G401 (cell line): ENCODE data around the gene RPL41. TPM values are rescaled to one million over a fixed set of nuclear protein-coding genes. Genes with fewer than 3 reads are reported as not detected.
"Not testable (repeated sequence)": the region's sequence is repeated elsewhere in the genome, so short reads cannot be mapped to it uniquely, and the experiment has no call there.

ENCODE experiments used
- DNase-seq: peaks from one replicate; pipeline ENCODE4 v3.0.0-alpha.2; 2015; ENCODE audit warnings: low spot score
- in situ Hi-C: cut with HindIII; loops from 2 replicates; pipeline ENCODE4 v1.10.0; 2016; ENCODE audit warnings: low sequenced_read_pairs, mixed read lengths
- total RNA-seq: library from RNA; depleted of rRNA; stranded (reverse); fragments of >200 nt; shearing (Covaris generic); gene quantifications from 2 replicates; pipeline ENCODE4 v1.2.3, GENCODE V29; 2014

Gene RPL41
- total RNA-seq, 1 experiment from 2014 or later, result 3,225 TPM

- in situ Hi-C loops, result no loop called here
- DNase-seq, result peak; percentile 56
These were observed 35.3 kb downstream of the RPL41 start for GRCh38 chr12:56151672-56152131.

GRCh38 chr12:56152132-56152755 is 35.8 kb downstream of the RPL41 start, which contains the start of gene MYL6B:
Gene MYL6B (plus strand): TSS chr12:56152587. CDS start chr12:56153919, 1,332 bp downstream.
- in situ Hi-C loops, result no loop called here
- peak; percentile 91 for DNase-seq

- in situ Hi-C loops, result no loop called here
- no peak for DNase-seq
These were observed 36.6 kb downstream of the RPL41 start for GRCh38 chr12:56152756-56153677.

DNA sequence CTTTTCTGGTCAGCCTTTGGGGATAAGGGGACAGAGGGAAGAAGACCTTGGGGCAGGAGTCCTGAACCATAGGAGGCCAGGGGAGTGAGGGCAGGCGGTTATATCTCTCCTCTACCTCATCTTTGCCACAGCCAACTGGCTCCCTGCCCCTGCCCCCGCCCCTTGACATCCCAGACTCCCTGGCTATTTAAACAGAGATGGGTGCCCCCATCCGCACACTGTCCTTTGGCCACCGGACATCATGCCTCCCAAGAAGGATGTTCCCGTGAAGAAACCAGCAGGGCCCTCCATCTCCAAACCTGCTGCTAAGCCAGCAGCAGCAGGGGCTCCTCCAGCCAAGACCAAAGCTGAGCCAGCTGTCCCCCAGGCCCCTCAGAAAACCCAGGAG is 37.2 kb downstream of the RPL41 start:
- in situ Hi-C loops, result no loop called here
- no peak for DNase-seq

GRCh38 chr12:56154246-56154771 is 37.9 kb downstream of the RPL41 start:
- in situ Hi-C loops, result no loop called here
- DNase-seq, result no peak

- in situ Hi-C loops, result no loop called here
- DNase-seq, result no peak
These were observed 38.4 kb downstream of the RPL41 start for GRCh38 chr12:56154818-56155217.

GRCh38 chr12:56155256-56155845 is 38.9 kb downstream of the RPL41 start:
- in situ Hi-C loops, result no loop called here
- no peak for DNase-seq

GRCh38 chr12:56156464-56157200 is 40.2 kb downstream of the RPL41 start:
- in situ Hi-C loops, DNase-seq: not testable (repeated sequence)

GRCh38 chr12:56157201-56158028 is 41.0 kb downstream of the RPL41 start:
- DNase-seq, result peak; percentile 84
- in situ Hi-C loops, result no loop called here

DNA sequence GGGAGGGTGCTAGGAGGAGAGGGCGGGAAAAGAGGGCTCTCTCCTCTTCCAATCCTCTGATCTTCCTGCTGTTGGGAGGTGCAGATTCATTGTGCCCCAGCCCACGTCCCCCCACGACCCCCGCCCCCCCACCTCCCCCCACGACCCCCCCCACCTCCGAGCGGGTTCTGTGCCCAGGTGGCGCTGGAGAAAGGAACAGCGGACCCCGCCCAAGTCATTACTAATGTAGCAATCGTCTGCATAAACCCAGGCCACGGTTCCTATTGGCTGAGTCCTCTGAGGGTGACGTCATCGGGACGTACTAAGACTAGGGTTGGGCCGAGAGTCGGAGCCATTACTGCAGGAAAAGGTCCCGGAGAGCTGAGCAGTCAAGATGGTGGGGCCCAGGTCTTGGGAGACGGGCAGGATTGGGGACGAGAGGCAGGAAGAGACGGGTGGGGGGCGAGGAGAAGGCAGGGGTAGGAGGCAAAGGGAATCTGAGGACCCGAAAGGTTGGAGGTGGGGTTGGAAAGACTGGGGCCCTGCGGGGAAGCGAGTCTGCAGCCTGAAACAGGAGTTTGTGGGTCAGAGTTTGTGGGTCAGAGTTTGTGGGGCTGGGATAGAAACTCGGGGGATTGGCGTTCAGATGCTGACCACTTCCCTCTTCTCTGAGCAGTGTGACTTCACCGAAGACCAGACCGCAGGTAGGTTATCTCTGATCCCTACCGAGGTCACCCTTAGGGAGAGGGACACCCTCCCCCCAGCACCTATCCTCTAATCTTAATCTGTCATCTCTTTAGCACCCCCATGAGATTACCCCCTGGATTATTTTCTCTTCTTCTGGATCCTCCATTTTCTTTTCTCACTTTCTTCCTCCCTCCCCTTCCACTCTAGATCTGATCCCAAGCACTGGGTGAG is 41.8 kb downstream of the RPL41 start, which contains the start of gene MYL6:
Gene MYL6, plus strand, starts transcription at position 331 of the 897 bp plus-strand sequence. Its CDS starts 43 bp downstream, at position 374.
- peak; percentile 100 for DNase-seq
- in situ Hi-C loops, result no loop called here

DNA sequence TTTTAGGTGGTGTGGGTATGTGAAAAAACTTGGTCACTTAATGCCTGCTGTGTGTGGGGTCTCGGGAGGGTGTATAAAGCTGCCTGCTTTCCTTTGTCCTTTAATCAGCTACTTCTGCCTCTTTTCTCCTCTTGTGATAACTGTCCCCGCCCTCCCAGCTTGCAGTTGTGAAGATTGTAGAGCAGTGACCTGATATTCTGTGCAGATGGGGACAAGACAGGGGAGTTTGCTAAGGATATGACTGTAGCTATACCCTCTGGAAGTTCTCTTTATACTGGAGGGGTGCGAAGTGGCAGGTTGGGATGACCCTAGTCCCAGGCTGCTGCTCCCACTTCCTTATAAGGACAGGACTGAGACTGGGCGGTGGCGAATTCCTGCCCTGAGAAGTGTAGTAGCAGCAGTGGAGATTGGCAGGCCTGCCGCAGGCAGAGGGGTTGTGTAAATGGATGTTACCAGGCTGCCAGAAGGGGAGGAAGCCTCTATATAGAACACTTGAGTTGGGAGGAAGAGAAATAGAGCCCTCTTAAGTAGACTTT is 42.6 kb downstream of the RPL41 start:
- in situ Hi-C loops, result no loop called here

DNA sequence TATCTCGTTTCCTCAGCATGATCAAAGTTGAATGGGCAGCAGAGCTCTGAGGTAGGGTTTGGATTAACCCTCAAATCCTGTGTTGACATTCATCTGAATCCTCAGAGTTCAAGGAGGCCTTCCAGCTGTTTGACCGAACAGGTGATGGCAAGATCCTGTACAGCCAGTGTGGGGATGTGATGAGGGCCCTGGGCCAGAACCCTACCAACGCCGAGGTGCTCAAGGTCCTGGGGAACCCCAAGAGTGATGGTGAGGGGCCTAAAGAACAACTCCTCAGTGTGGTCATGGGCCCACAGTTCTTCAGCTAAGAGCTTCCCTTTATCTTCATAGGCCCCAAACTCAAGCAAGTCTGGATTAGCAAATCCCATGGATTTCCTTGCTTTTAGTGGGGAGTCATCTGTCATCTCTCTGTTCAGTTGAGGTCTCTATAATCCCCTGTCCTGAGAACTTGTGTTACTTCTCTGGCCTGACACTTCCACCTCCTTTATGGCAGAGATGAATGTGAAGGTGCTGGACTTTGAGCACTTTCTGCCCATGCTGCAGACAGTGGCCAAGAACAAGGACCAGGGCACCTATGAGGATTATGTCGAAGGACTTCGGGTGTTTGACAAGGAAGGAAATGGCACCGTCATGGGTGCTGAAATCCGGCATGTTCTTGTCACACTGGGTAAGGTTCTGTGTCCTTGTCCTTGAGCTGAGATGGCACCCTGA is 43.2 kb downstream of the RPL41 start:
- no peak for DNase-seq
- in situ Hi-C loops, result no loop called here

More for the DNA sequence above, 42.6 kb downstream of the RPL41 start:
- peak; percentile 69 for DNase-seq

- in situ Hi-C loops, result no loop called here
- no peak for DNase-seq
These were observed 43.8 kb downstream of the RPL41 start for GRCh38 chr12:56160193-56160763.

DNA sequence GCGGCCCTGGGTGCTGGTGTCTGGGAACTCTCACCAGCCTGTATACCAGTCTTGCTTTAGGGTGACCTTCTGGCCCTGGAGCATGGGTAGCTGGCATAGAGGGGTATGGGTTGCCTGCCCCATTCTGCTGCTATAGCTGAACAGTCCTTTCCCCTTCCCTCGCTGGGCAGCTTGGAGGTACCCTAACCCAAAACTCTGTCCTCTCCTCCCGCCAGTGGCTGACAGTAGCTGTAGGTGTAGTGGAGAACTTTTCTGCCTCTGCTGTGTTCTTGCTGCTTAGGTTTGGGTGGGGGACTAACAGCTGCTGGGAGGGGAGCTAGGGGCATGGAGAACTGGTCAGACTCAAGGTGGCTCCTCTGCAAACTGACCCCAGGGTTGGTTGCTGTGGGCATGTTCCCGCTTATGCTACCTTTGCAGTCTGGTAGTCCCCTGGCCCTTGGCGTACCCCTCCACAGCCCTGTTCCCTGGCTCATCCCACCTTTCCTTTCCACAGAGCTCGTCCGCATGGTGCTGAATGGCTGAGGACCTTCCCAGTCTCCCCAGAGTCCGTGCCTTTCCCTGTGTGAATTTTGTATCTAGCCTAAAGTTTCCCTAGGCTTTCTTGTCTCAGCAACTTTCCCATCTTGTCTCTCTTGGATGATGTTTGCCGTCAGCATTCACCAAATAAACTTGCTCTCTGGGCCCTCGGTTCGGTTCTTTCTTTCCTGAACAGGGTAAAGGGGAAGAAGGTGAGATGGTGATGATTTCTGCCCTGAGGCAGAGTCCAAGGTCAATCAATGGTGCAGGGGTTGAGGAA is 44.7 kb downstream of the RPL41 start:
- in situ Hi-C loops, result no loop called here
- no peak for DNase-seq

GRCh38 chr12:56161690-56162351 is 45.4 kb downstream of the RPL41 start:
- in situ Hi-C loops, result no loop called here

More at GRCh38 chr12:56161690-56162351, 45.4 kb downstream of the RPL41 start:
- no peak for DNase-seq
